Uterus (tissue), 4 donors: ENCODE data around the gene DYNC2H1. TPM values are rescaled to one million over a fixed set of nuclear protein-coding genes. Genes with fewer than 3 reads are reported as not detected.

ENCODE experiments used
- DNase-seq, 2 donors: peaks; one replicate each; pipeline ENCODE4 v3.0.0-alpha.2; 2019 to 2020
- H3K27ac ChIP-seq, 2 donors: fragments of 200-600 bp; sonication (generic); 1 replicate in 1 of 2; 2 replicates in 1 of 2; pipeline ENCODE4 v1.5.1; 2016 to 2018
- H3K27me3 ChIP-seq, 2 donors: fragments of 200-600 bp; sonication (generic); one replicate each; pipeline ENCODE4 v1.5.1; 2018 to 2019; ENCODE audit warnings: control low read depth in 1 of 2
- H3K36me3 ChIP-seq, 2 donors: fragments of 200-600 bp; sonication (generic); one replicate each; pipeline ENCODE4 v1.5.1; 2019; ENCODE audit warnings: control low read depth in 1 of 2
- H3K4me1 ChIP-seq, 2 donors: fragments of 200-600 bp; sonication (generic); one replicate each; pipeline ENCODE4 v1.5.1; 2018 to 2019; ENCODE audit warnings: control low read depth in 1 of 2
- H3K4me3 ChIP-seq, 2 donors: fragments of 200-600 bp; sonication (generic); 1 replicate in 1 of 2; 2 replicates in 1 of 2; pipeline ENCODE4 v1.5.1; 2018 to 2019; ENCODE audit warnings: mild to moderate bottlenecking in 1 of 2
- H3K9me3 ChIP-seq, 2 donors: fragments of 200-600 bp; sonication (generic); one replicate each; pipeline ENCODE4 v1.5.1; 2019; ENCODE audit warnings: control low read depth in 1 of 2
- CTCF ChIP-seq, 4 experiments: fragments of 200-600 bp in 2 of 4; fragments of 450-650 bp in 2 of 4; sonication (generic) in 2 of 4; IDR thresholded peaks; one replicate each; pipeline ENCODE4 v1.5.1; 2016 to 2019; ENCODE audit warnings: antibody characterized with exemption in 4 of 4, mild to moderate bottlenecking in 2 of 4, moderate library complexity in 1 of 4
- POLR2A ChIP-seq, 2 donors: fragments of 450-650 bp; IDR thresholded peaks; one replicate each; pipeline ENCODE4 v1.6.1; 2016; ENCODE audit warnings: antibody characterized with exemption in 2 of 2, mild to moderate bottlenecking in 1 of 2, moderate library complexity in 1 of 2
- intact Hi-C: fragments of 100-400 bp; cut with DNase I; formaldehyde crosslinking; loops from one replicate; pipeline ENCODE4 v1.15.1; 2023; ENCODE audit warnings: low total_unique reads
- total RNA-seq, 4 donors: library from RNA; depleted of rRNA in 3 of 4; stranded (reverse); fragments of >200 nt in 3 of 4; gene quantifications; one replicate each; pipeline versions ENCODE4 v1.1.0 to v1.2.4, GENCODE V29; 2014 to 2023
- donor health status: DM: yes; HTN: yes; CAD: no.

Gene DYNC2H1
- total RNA-seq, 4 donors from 2014 or later = 24.8 to 96.1 (median 53.5) TPM

DNA sequence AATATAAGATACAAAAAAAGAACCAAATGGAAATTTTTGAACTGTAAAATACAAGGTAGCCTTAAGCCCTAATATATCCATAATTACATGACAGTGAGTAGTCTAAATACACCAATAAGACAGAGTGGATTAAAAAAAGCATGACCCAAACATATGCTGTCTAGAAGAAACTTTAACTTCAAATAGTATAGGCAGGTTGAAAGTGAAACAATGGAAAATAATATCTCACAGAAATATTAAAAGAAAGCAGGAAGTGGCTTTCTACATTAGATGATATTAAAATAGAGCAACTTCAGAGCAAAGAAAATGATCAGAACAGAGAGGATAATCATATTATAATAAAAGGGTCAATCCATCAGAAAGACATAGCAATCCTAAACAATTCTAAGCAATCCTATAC is 39.1 kb upstream of the DYNC2H1 start:
- H3K36me3 ChIP-seq = no peaks in the 10 kb centered on the region
- no peaks in the 10 kb centered on the region for H3K9me3 ChIP-seq
- DNase-seq = no peak
- intact Hi-C loops = no loop called here
- H3K27me3 ChIP-seq = no peaks in the 10 kb centered on the region
- no peak overlapping the region for H3K27ac ChIP-seq
- no peak for TF ChIP-seq CTCF (IDR thresholded peaks at IDR 0.05)
- no peak for TF ChIP-seq POLR2A (IDR thresholded peaks at IDR 0.05)
- H3K4me1 ChIP-seq = no peaks in the 10 kb centered on the region
- H3K4me3 ChIP-seq = no peak overlapping the region

DNA sequence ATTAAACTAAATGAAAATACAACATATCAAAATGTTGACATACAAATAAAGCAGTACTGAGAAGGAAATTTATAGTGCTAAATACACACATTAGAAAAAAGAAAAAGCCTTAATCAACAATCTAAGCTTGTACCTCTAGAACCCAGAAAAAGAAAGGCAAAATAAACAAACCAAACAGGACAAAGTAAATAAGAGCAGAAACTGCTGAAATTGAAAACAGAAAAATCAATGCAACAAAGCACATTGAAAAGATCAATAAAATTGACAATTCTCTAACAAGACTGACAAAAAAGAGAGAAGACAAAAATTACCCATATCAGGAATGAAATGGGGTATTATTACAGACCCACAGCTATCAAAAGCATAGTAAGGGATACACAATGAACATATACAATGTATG is 38.2 kb upstream of the DYNC2H1 start:
- no peaks in the 10 kb centered on the region for H3K36me3 ChIP-seq
- intact Hi-C loops = no loop called here

GRCh38 chr11:103076361-103076760 is 32.9 kb upstream of the DYNC2H1 start:
- no peaks in the 10 kb centered on the region for H3K4me1 ChIP-seq
- DNase-seq = no peak
- H3K27me3 ChIP-seq = no peaks in the 10 kb centered on the region
- no peaks in the 10 kb centered on the region for H3K36me3 ChIP-seq
- intact Hi-C loops = no loop called here
- TF ChIP-seq POLR2A (IDR thresholded peaks at IDR 0.05) (no peak), CTCF (IDR thresholded peaks at IDR 0.05) (no peak)
- no peak overlapping the region for H3K4me3 ChIP-seq
- H3K27ac ChIP-seq = no peak overlapping the region
- H3K9me3 ChIP-seq = no peaks in the 10 kb centered on the region

More for the DNA sequence above, 38.2 kb upstream of the DYNC2H1 start:
- DNase-seq = no peak
- Histone ChIP-seq H3K4me1 (no peaks in the 10 kb centered on the region), H3K27me3 (no peaks in the 10 kb centered on the region), H3K9me3 (no peaks in the 10 kb centered on the region), H3K4me3 (no peak overlapping the region), H3K27ac (no peak overlapping the region)
- TF ChIP-seq POLR2A (IDR thresholded peaks at IDR 0.05) = no peak
- TF ChIP-seq CTCF (IDR thresholded peaks at IDR 0.05) = no peak

- no peak for TF ChIP-seq POLR2A (IDR thresholded peaks at IDR 0.05)
- no peak for TF ChIP-seq CTCF (IDR thresholded peaks at IDR 0.05)
- Histone ChIP-seq H3K4me1 (no peaks in the 10 kb centered on the region), H3K9me3 (no peaks in the 10 kb centered on the region), H3K4me3 (no peak overlapping the region), H3K27ac (no peak overlapping the region), H3K27me3 (no peaks in the 10 kb centered on the region), H3K36me3 (no peaks in the 10 kb centered on the region)
- intact Hi-C loops = no loop called here
- DNase-seq = no peak
These were observed 31.7 kb upstream of the DYNC2H1 start for GRCh38 chr11:103077554-103077953.

DNA sequence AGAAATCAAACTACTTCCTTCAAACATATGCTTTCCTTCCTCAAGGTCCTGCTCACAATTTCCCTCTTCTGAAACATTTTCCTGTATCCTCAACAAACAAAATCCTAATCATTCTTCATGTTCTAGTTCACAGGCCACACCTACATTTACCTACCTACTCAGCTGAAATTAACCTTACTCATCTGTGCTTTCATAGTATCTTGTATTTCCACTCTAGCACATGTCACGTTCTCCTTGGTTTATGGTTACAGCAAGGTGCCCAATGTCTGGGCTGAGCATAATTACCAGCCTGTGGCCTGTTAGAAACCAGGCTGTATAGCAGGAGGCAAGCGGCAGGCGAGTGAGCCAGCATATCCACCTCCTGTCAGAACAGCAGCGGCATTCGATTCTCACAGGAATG is 30.5 kb upstream of the DYNC2H1 start:
- TF ChIP-seq POLR2A (IDR thresholded peaks at IDR 0.05) = no peak
- no peak for TF ChIP-seq CTCF (IDR thresholded peaks at IDR 0.05)
- Histone ChIP-seq H3K27ac (no peak overlapping the region), H3K4me1 (no peaks in the 10 kb centered on the region), H3K9me3 (no peaks in the 10 kb centered on the region), H3K36me3 (no peaks in the 10 kb centered on the region), H3K4me3 (no peak overlapping the region), H3K27me3 (no peaks in the 10 kb centered on the region)
- intact Hi-C loops = no loop called here
- no peak for DNase-seq
